GM20431 (cell line): ENCODE data around the gene YIPF4.
"Not testable (repeated sequence)": the region's sequence is repeated elsewhere in the genome, so short reads cannot be mapped to it uniquely, and the experiment has no call there.

ENCODE experiments used
- in situ Hi-C: fragments of 300-500 bp; cut with MseI, MboI; formaldehyde crosslinking; loops from one replicate; pipeline ENCODE4 v1.15.0; 2020; ENCODE audit warnings: low sequenced_read_pairs; ENCODE audit not compliant: unreplicated experiment

YIPF4 gene

GRCh38 chr2:32277674-32278477 lies at the start of gene YIPF4:
TSS of gene YIPF4 (plus strand) at chr2:32277904. CDS start at chr2:32278156, 252 bp downstream.
- in situ Hi-C loops: no loop called here

- in situ Hi-C loops: no loop called here
Observed at GRCh38 chr2:32228181-32228580, 49.5 kb upstream of the YIPF4 start.

- in situ Hi-C loops: no loop called here
Observed at GRCh38 chr2:32229635-32230034, 48.1 kb upstream of the YIPF4 start.

GRCh38 chr2:32231959-32232358 lies 45.7 kb upstream of the YIPF4 start:
- in situ Hi-C loops: no loop called here

GRCh38 chr2:32235315-32235714 lies 42.4 kb upstream of the YIPF4 start:
- in situ Hi-C loops: no loop called here

- in situ Hi-C loops: no loop called here
Observed at GRCh38 chr2:32237488-32237887, 40.2 kb upstream of the YIPF4 start.

- in situ Hi-C loops: no loop called here
Observed at GRCh38 chr2:32237996-32238395, 39.7 kb upstream of the YIPF4 start.

- in situ Hi-C loops: no loop called here
Observed at GRCh38 chr2:32242331-32242730, 35.4 kb upstream of the YIPF4 start.

- in situ Hi-C loops: no loop called here
Observed at GRCh38 chr2:32246911-32247310, 30.8 kb upstream of the YIPF4 start.

- in situ Hi-C loops: no loop called here
Observed at GRCh38 chr2:32248299-32248698, 29.4 kb upstream of the YIPF4 start.

GRCh38 chr2:32249731-32250236 lies 27.9 kb upstream of the YIPF4 start:
- in situ Hi-C loops: no loop called here

GRCh38 chr2:32250290-32250689 lies 27.4 kb upstream of the YIPF4 start:
- in situ Hi-C loops: no loop called here

- in situ Hi-C loops: no loop called here
Observed at GRCh38 chr2:32258242-32258641, 19.5 kb upstream of the YIPF4 start.

- in situ Hi-C loops: no loop called here
Observed at GRCh38 chr2:32260376-32260775, 17.3 kb upstream of the YIPF4 start.

GRCh38 chr2:32262105-32262504 lies 15.6 kb upstream of the YIPF4 start:
- in situ Hi-C loops: no loop called here

- in situ Hi-C loops: no loop called here
Observed at GRCh38 chr2:32264422-32265105, 13.1 kb upstream of the YIPF4 start, which contains the start of gene NLRC4. TSS of gene NLRC4 (minus strand) at chr2:32264886. CDS start at chr2:32256775, 8,111 bp downstream.

GRCh38 chr2:32271063-32271462 lies 6.6 kb upstream of the YIPF4 start:
- in situ Hi-C loops: no loop called here

- in situ Hi-C loops: no loop called here
Observed at GRCh38 chr2:32272279-32272678, 5.4 kb upstream of the YIPF4 start.

GRCh38 chr2:32274289-32274688 lies 3.4 kb upstream of the YIPF4 start:
- in situ Hi-C loops: no loop called here

- in situ Hi-C loops: not testable (repeated sequence)
Observed at GRCh38 chr2:32275790-32276189, 1.9 kb upstream of the YIPF4 start.

- in situ Hi-C loops: no loop called here
Observed at GRCh38 chr2:32277363-32277673, 386 bp upstream of the YIPF4 start.
